ENCODE results near the gene AIG1.

Gene AIG1

DNA sequence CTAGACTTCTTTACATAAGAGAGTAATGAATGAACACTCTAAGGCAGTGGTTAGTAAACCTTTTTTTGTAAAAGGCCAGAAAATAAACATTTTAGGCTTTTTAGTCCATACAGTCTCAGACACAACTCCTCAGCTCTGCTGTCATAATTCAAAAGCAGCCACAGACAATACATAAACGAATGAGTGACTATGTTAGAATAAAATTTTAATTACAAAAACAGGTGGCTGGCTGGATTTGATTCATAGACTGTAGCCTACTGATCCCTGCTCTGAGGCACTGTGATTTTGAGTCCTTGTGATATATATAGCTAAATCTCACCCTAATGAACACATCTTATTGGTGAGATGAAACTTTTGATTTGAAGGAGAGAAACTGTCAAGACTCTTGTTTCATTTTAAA, 155.1 kb downstream of the AIG1 start:
- ATAC-seq (ENCODE audit: low read depth), result no peak
- no peaks in the 10 kb centered on the region for H3K9me3 ChIP-seq (ENCODE audit: severe bottlenecking)
- no peak overlapping the region for H3K4me3 ChIP-seq (ENCODE audit: severe bottlenecking)
- 0 out of 2 replicates have a peak, but pooled peaks cover 3% of the 10 kb centered on the region for H3K36me3 ChIP-seq (ENCODE audit: low read depth)
- no peak overlapping the region for H3K27ac ChIP-seq (ENCODE audit: poor library complexity, severe bottlenecking)
- no peaks in the 10 kb centered on the region for H3K4me1 ChIP-seq (ENCODE audit: insufficient read depth, poor library complexity, severe bottlenecking)
- TF ChIP-seq, protein P1, sequence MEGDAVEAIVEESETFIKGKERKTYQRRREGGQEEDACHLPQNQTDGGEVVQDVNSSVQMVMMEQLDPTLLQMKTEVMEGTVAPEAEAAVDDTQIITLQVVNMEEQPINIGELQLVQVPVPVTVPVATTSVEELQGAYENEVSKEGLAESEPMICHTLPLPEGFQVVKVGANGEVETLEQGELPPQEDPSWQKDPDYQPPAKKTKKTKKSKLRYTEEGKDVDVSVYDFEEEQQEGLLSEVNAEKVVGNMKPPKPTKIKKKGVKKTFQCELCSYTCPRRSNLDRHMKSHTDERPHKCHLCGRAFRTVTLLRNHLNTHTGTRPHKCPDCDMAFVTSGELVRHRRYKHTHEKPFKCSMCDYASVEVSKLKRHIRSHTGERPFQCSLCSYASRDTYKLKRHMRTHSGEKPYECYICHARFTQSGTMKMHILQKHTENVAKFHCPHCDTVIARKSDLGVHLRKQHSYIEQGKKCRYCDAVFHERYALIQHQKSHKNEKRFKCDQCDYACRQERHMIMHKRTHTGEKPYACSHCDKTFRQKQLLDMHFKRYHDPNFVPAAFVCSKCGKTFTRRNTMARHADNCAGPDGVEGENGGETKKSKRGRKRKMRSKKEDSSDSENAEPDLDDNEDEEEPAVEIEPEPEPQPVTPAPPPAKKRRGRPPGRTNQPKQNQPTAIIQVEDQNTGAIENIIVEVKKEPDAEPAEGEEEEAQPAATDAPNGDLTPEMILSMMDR (IDR thresholded peaks at IDR 0.05; ENCODE audit: poor library complexity, severe bottlenecking), result no peak
- no peaks in the 10 kb centered on the region for H3K27me3 ChIP-seq (ENCODE audit: insufficient read depth, poor library complexity, severe bottlenecking)
- no peak for DNase-seq (ENCODE audit: low spot score)

DNA sequence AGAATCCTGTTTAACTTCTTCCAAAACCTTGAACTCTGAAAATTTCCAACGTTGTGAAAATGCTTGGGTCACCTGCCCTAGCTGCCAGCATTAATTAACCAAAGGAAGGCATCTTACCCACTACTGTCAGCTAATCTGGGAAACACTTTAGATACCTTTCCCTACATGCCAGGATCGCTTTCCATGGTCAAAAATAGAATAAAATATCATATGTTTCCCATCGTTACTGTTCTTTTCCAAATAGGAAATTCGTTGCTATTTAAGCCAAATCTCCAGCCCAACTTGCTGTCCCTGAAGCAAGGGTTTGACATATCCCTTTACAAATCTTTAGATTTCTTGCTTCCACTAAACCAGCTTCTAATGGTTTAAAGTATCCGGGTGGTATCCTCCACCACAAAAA, 157.5 kb downstream of the AIG1 start:
- TF ChIP-seq, protein P1 (IDR thresholded peaks at IDR 0.05; ENCODE audit: poor library complexity, severe bottlenecking), result no peak
- Histone ChIP-seq H3K27me3 (ENCODE audit: insufficient read depth, poor library complexity, severe bottlenecking) (no peaks in the 10 kb centered on the region), H3K4me1 (ENCODE audit: insufficient read depth, poor library complexity, severe bottlenecking) (no peaks in the 10 kb centered on the region), H3K36me3 (ENCODE audit: low read depth) (0 out of 2 replicates have a peak, but pooled peaks cover 3% of the 10 kb centered on the region), H3K9me3 (ENCODE audit: severe bottlenecking) (no peaks in the 10 kb centered on the region), H3K27ac (ENCODE audit: poor library complexity, severe bottlenecking) (no peak overlapping the region), H3K4me3 (ENCODE audit: severe bottlenecking) (no peak overlapping the region)
- ATAC-seq (ENCODE audit: low read depth), result no peak
- DNase-seq (ENCODE audit: low spot score), result no peak

DNA sequence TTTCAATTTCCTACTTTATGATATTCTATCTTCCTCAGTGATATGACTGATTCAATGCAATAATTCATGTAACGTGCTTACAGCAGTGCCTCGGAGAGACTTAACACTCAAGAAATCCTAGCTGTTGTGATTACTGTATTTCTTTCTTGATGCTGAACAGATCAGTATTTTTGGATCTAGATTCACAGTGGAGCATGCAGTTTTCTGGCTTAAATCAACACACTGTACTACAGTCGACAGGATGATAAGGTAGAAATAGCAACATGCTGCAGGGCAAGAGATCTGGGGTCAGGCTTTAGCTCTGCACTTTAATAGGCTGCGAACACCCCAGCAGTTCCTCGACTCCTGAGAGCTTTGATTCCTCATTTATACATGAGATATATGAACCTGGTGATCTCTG, 161.0 kb downstream of the AIG1 start:
- TF ChIP-seq, protein P1 (IDR thresholded peaks at IDR 0.05; ENCODE audit: poor library complexity, severe bottlenecking), result no peak
- H3K27me3 ChIP-seq (ENCODE audit: insufficient read depth, poor library complexity, severe bottlenecking), result no peaks in the 10 kb centered on the region
- DNase-seq (ENCODE audit: low spot score), result no peak
- H3K27ac ChIP-seq (ENCODE audit: poor library complexity, severe bottlenecking), result no peak overlapping the region
- no peak overlapping the region for H3K4me3 ChIP-seq (ENCODE audit: severe bottlenecking)
- H3K9me3 ChIP-seq (ENCODE audit: severe bottlenecking), result no peaks in the 10 kb centered on the region
- 0 out of 2 replicates have a peak, but pooled peaks cover 3% of the 10 kb centered on the region for H3K36me3 ChIP-seq (ENCODE audit: low read depth)
- no peak for ATAC-seq (ENCODE audit: low read depth)
- H3K4me1 ChIP-seq (ENCODE audit: insufficient read depth, poor library complexity, severe bottlenecking), result peaks cover 28% of the 10 kb centered on the region

DNA sequence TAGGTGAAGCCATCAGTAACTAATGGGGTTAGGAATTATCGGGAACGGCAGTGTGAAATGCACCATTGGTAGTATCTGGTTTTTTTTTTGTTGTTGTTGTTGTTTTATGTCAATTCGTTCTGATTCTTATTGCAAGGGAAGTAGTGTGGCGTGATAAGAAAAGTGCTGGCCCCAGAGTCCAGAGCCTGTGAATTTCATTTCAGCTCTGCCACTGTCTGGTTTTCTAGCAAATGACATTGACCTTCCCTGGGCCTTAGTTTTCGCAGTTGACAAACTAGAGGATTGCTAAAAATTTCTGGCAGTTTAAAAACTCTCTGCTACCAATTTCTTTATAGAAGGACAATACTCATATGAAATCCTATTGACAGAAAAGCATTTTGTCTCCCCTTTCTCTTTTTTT, 161.6 kb downstream of the AIG1 start:
- Histone ChIP-seq H3K36me3 (ENCODE audit: low read depth) (0 out of 2 replicates have a peak, but pooled peaks cover 3% of the 10 kb centered on the region), H3K9me3 (ENCODE audit: severe bottlenecking) (no peaks in the 10 kb centered on the region), H3K27me3 (ENCODE audit: insufficient read depth, poor library complexity, severe bottlenecking) (no peaks in the 10 kb centered on the region), H3K4me1 (ENCODE audit: insufficient read depth, poor library complexity, severe bottlenecking) (peaks cover 28% of the 10 kb centered on the region), H3K27ac (ENCODE audit: poor library complexity, severe bottlenecking) (no peak overlapping the region), H3K4me3 (ENCODE audit: severe bottlenecking) (no peak overlapping the region)
- TF ChIP-seq, protein P1 (IDR thresholded peaks at IDR 0.05; ENCODE audit: poor library complexity, severe bottlenecking), result no peak
- DNase-seq (ENCODE audit: low spot score), result no peak
- no peak for ATAC-seq (ENCODE audit: low read depth)

DNA sequence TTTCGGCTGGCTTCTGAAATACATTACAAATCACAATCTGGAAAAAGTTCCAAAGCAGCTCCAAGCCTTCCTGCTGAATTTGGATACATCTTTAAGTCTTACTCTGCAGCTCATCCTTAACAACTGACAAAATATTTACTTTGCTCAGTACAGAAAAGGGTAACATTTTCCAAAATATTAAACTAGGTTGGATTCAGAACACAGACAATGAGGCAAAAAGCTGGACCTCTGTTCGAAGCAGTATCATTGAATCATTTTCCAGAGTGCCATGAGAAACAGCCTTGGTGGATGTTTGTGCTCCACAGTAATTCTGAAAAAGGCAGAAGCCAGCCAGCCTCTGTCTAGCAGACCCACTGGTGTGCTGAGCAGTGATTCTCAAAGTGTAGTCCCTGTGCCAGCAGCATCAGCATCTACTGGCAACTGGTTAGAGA, 162.1 kb downstream of the AIG1 start:
- H3K36me3 ChIP-seq (ENCODE audit: low read depth), result 0 out of 2 replicates have a peak, but pooled peaks cover 3% of the 10 kb centered on the region
- no peak overlapping the region for H3K4me3 ChIP-seq (ENCODE audit: severe bottlenecking)
- H3K4me1 ChIP-seq (ENCODE audit: insufficient read depth, poor library complexity, severe bottlenecking), result peaks cover 28% of the 10 kb centered on the region
- DNase-seq (ENCODE audit: low spot score) (no peak), ATAC-seq (ENCODE audit: low read depth) (no peak)
- H3K27ac ChIP-seq (ENCODE audit: poor library complexity, severe bottlenecking), result no peak overlapping the region
- no peaks in the 10 kb centered on the region for H3K9me3 ChIP-seq (ENCODE audit: severe bottlenecking)
- no peaks in the 10 kb centered on the region for H3K27me3 ChIP-seq (ENCODE audit: insufficient read depth, poor library complexity, severe bottlenecking)
- TF ChIP-seq, protein P1 (IDR thresholded peaks at IDR 0.05; ENCODE audit: poor library complexity, severe bottlenecking), result no peak

Data from RWPE2 (cell line).